GM12865 (cell line): ENCODE results near the gene PAF1.

Experiments
- DNase-seq: peaks from one replicate; pipeline ENCODE4 v3.0.0; 2010; ENCODE audit warnings: low read depth
- H3K4me3 ChIP-seq: 2 replicates; pipeline ENCODE4 v1.5.1; 2011; ENCODE audit warnings: mild to moderate bottlenecking, low read depth, low read length, control low read depth
- CTCF ChIP-seq: IDR thresholded peaks from 2 replicates; pipeline ENCODE4 v1.5.1; 2011; ENCODE audit warnings: low read length, control low read depth, low read depth, inconsistent platforms; ENCODE audit not compliant: insufficient read depth; ENCODE audit errors: missing control alignments

PAF1 gene

GRCh38 chr19:39339674-39340073, 51.2 kb downstream of the PAF1 start:
- TF ChIP-seq CTCF: no peak
- H3K4me3 ChIP-seq: no peak overlapping the region
- no peak for DNase-seq

GRCh38 chr19:39336483-39336882, 54.4 kb downstream of the PAF1 start:
- DNase-seq: no peak
- TF ChIP-seq CTCF: no peak
- no peak overlapping the region for H3K4me3 ChIP-seq
